ENCODE data around the gene ROBO1. TPM values are rescaled to one million over a fixed set of nuclear protein-coding genes. Genes with fewer than 3 reads are reported as not detected.

ROBO1 gene
- total and polyA plus RNA-seq, 2 of the 8 experiments (the other 6 are each of a cell fraction or from before 2014, with no cell fraction given), result 51.4 to 91.0 TPM

- no peak for TF ChIP-seq RNF2 (IDR thresholded peaks at IDR 0.05; ENCODE audit: borderline replicate concordance, low read depth, low read length, missing control alignments, poor library complexity, severe bottlenecking)
- no peak for TF ChIP-seq EZH2 (IDR thresholded peaks at IDR 0.05; ENCODE audit: low read depth, low read length, severe bottlenecking)
- TF ChIP-seq CHD7 (IDR thresholded peaks at IDR 0.05; ENCODE audit: insufficient replicate concordance, low read length), result no peak
- TF ChIP-seq USF2 (IDR thresholded peaks at IDR 0.05; ENCODE audit: low read length), result no peak
- no peak for TF ChIP-seq SIRT6 (IDR thresholded peaks at IDR 0.05; ENCODE audit: low read length)
- no peak for TF ChIP-seq TEAD4 (IDR thresholded peaks at IDR 0.05; ENCODE audit: low read depth, low read length)
- no peak for TF ChIP-seq MAX (IDR thresholded peaks at IDR 0.05)
- no peak for TF ChIP-seq RXRA (IDR thresholded peaks at IDR 0.05; ENCODE audit: insufficient read depth, low read depth, low read length)
These were observed 552.5 kb downstream of the ROBO1 start (continued) for GRCh38 chr3:79215286-79215685.
